CD4-positive, alpha-beta T cell (primary cell): Measurements from ENCODE around the gene SRD5A2. TPM values are rescaled to one million over a fixed set of nuclear protein-coding genes. Genes with fewer than 3 reads are reported as not detected.
"Not testable (repeated sequence)": the region's sequence is repeated elsewhere in the genome, so short reads cannot be mapped to it uniquely, and the experiment has no call there.

Experiments
- ATAC-seq: fragments of 200-7000 bp; cut with Tn5 transposase; one replicate; pipeline ENCODE4 v1.10.0; 2022; ENCODE audit warnings: mild to moderate bottlenecking; ENCODE audit not compliant: poor library complexity
- CTCF ChIA-PET: fragments of 350-600 bp; sonication (Branson Sonifier 250); formaldehyde crosslinking; loops from one replicate; lab custom pipeline; 2021; ENCODE audit warnings: antibody characterized with exemption, inconsistent platforms; lab: Charles Lee
- POLR2A ChIA-PET: fragments of 350-600 bp; sonication (Branson Sonifier 250); formaldehyde crosslinking; loops from one replicate; lab custom pipeline; 2021; ENCODE audit warnings: antibody characterized with exemption, inconsistent platforms; lab: Charles Lee
- DNase-seq, 14 experiments: peaks; one replicate each; pipeline ENCODE4 v3.0.0-alpha.2; 2013 to 2020; ENCODE audit warnings: mixed read lengths in 2 of 14
- H3K27ac ChIP-seq, 2 donors: one replicate each; pipeline versions ENCODE4 v1.5.1 to v1.7.0; 2013; ENCODE audit warnings: low read length in 2 of 2, low read depth in 1 of 2, mild to moderate bottlenecking in 1 of 2
- H3K27me3 ChIP-seq, 2 experiments: 1 replicate in 1 of 2; 2 replicates in 1 of 2; pipeline versions ENCODE4 v1.6.1 to v1.7.0; 2013; ENCODE audit warnings: low read length in 2 of 2, control low read depth in 1 of 2, mild to moderate bottlenecking in 1 of 2, moderate library complexity in 1 of 2; ENCODE audit not compliant: insufficient read depth in 2 of 2, control insufficient read depth in 1 of 2
- H3K36me3 ChIP-seq: one replicate; pipeline ENCODE4 v1.6.1; 2013; ENCODE audit warnings: low read length, control low read depth; ENCODE audit not compliant: insufficient read depth
- H3K4me1 ChIP-seq: one replicate; pipeline ENCODE4 v1.6.1; 2013; ENCODE audit warnings: low read length, control low read depth; ENCODE audit not compliant: insufficient read depth
- H3K4me3 ChIP-seq: one replicate; pipeline ENCODE4 v1.5.1; 2013; ENCODE audit warnings: mild to moderate bottlenecking, low read length, moderate library complexity
- H3K9me3 ChIP-seq, 2 experiments: 1 replicate in 1 of 2; 2 replicates in 1 of 2; pipeline versions ENCODE4 v1.6.1 to v1.7.0; 2013; ENCODE audit warnings: low read length in 2 of 2, mild to moderate bottlenecking in 2 of 2, control low read depth in 1 of 2, moderate library complexity in 1 of 2; ENCODE audit not compliant: control insufficient read depth in 1 of 2, insufficient read depth in 1 of 2
- H3K27ac Mint-ChIP-seq: one replicate; pipeline ENCODE4 v1.8.0; 2020; ENCODE audit warnings: mixed read lengths
- H3K27me3 Mint-ChIP-seq: one replicate; pipeline ENCODE4 v1.8.0; 2021; ENCODE audit warnings: mixed read lengths
- H3K36me3 Mint-ChIP-seq: one replicate; pipeline ENCODE4 v1.8.0; 2021; ENCODE audit warnings: low read depth, mixed read lengths
- H3K4me1 Mint-ChIP-seq: one replicate; pipeline ENCODE4 v1.8.0; 2021; ENCODE audit warnings: low read depth, mixed read lengths
- H3K4me3 Mint-ChIP-seq: one replicate; pipeline ENCODE4 v1.8.0; 2020; ENCODE audit warnings: mild to moderate bottlenecking, mixed read lengths
- H3K9me3 Mint-ChIP-seq: one replicate; pipeline ENCODE4 v1.8.0; 2020; ENCODE audit warnings: mixed read lengths
- CTCF ChIP-seq: fragments of 200-600 bp; IDR thresholded peaks from one replicate; pipeline ENCODE4 v1.8.0; 2022; ENCODE audit warnings: antibody characterized with exemption, mild to moderate bottlenecking
- intact Hi-C, 2 experiments: fragments of 100-400 bp; cut with DNase I in 1 of 2; cut with micrococcal nuclease in 1 of 2; formaldehyde crosslinking; loops; one replicate each; pipeline versions ENCODE4 v1.15.1 to v1.9.0; 2023 to 2025; cut with DNase I, micrococcal nuclease
- total RNA-seq, 174 experiments: library from RNA in 2 of 174; stranded (reverse) in 2 of 174; gene quantifications; one replicate each; pipeline ENCODE4 v1.2.3 and lab custom pipeline; 2021 to 2026

SRD5A2 gene
- total RNA-seq, 2 experiments from 2014 or later = not detected

GRCh38 chr2:31511376-31511775 is 69.4 kb downstream of the SRD5A2 start:
- no peaks in the 10 kb centered on the region for H3K36me3 Mint-ChIP-seq
- ChIA-PET CTCF (no interaction called here), POLR2A (no interaction called here)
- Histone ChIP-seq H3K27ac (no peak overlapping the region), H3K4me1 (no peaks in the 10 kb centered on the region), H3K27me3 (no peaks in the 10 kb centered on the region), H3K4me3 (no peak overlapping the region), H3K9me3 (no peaks in the 10 kb centered on the region), H3K36me3 (no peaks in the 10 kb centered on the region)
- H3K27me3 Mint-ChIP-seq = peaks cover 7% of the 10 kb centered on the region
- H3K4me3 Mint-ChIP-seq = no peak overlapping the region
- intact Hi-C loops = no loop called here
- H3K27ac Mint-ChIP-seq = no peak overlapping the region
- H3K9me3 Mint-ChIP-seq = no peaks in the 10 kb centered on the region
- no peak for DNase-seq
- ATAC-seq = no peak
- no peak for TF ChIP-seq CTCF
- no peaks in the 10 kb centered on the region for H3K4me1 Mint-ChIP-seq

- H3K36me3 ChIP-seq = no peaks in the 10 kb centered on the region
- H3K4me1 ChIP-seq = no peaks in the 10 kb centered on the region
- no peaks in the 10 kb centered on the region for H3K27me3 ChIP-seq
- H3K4me3 ChIP-seq = no peak overlapping the region
- no peaks in the 10 kb centered on the region for H3K9me3 ChIP-seq
- intact Hi-C loops = no loop called here
- H3K27ac ChIP-seq = no peak overlapping the region
- CTCF ChIA-PET = no interaction called here
- no peak for DNase-seq
- peaks cover 11% of the 10 kb centered on the region for H3K27me3 Mint-ChIP-seq
- ATAC-seq = no peak
- no peaks in the 10 kb centered on the region for H3K9me3 Mint-ChIP-seq
- H3K4me1 Mint-ChIP-seq = no peaks in the 10 kb centered on the region
- no peak overlapping the region for H3K27ac Mint-ChIP-seq
- no peaks in the 10 kb centered on the region for H3K36me3 Mint-ChIP-seq
- no peak overlapping the region for H3K4me3 Mint-ChIP-seq
- POLR2A ChIA-PET = interaction anchor here (0.8 kb wide), 1 partner anchor 26 kb away, joined by 3 read pairs; no protein-coding TSS in a partner anchor
- no peak for TF ChIP-seq CTCF
Measured at GRCh38 chr2:31505111-31505510, 75.6 kb downstream of the SRD5A2 start.

- Mint-ChIP-seq H3K9me3 (no peaks in the 10 kb centered on the region), H3K27me3 (peaks cover 10% of the 10 kb centered on the region), H3K36me3 (no peaks in the 10 kb centered on the region), H3K4me3 (no peak overlapping the region), H3K27ac (no peak overlapping the region), H3K4me1 (no peaks in the 10 kb centered on the region)
- no peaks in the 10 kb centered on the region for H3K27me3 ChIP-seq
- H3K4me1 ChIP-seq = no peaks in the 10 kb centered on the region
- CTCF ChIA-PET = no interaction called here
- DNase-seq (no peak), ATAC-seq (no peak)
- no peak overlapping the region for H3K27ac ChIP-seq
- H3K36me3 ChIP-seq = no peaks in the 10 kb centered on the region
- TF ChIP-seq CTCF = no peak
- POLR2A ChIA-PET = no interaction called here
- H3K4me3 ChIP-seq = no peak overlapping the region
- H3K9me3 ChIP-seq = no peaks in the 10 kb centered on the region
- intact Hi-C loops = no loop called here
Measured at GRCh38 chr2:31504311-31504710, 76.4 kb downstream of the SRD5A2 start.

GRCh38 chr2:31496451-31496874 is 84.3 kb downstream of the SRD5A2 start:
- H3K9me3 ChIP-seq, DNase-seq, H3K9me3 Mint-ChIP-seq, H3K4me1 ChIP-seq, intact Hi-C loops, H3K27ac Mint-ChIP-seq, POLR2A ChIA-PET, H3K36me3 ChIP-seq, H3K27ac ChIP-seq, H3K4me3 ChIP-seq, H3K4me1 Mint-ChIP-seq, H3K36me3 Mint-ChIP-seq, H3K27me3 ChIP-seq, ATAC-seq, CTCF ChIA-PET: not testable (repeated sequence)
- peaks cover 26% of the 10 kb centered on the region for H3K27me3 Mint-ChIP-seq
- H3K4me3 Mint-ChIP-seq = peak overlapping the region; percentile 39

GRCh38 chr2:31489339-31489738 is 91.4 kb downstream of the SRD5A2 start:
- peaks cover 0 to 15% of the 10 kb centered on the region in 2 experiments for H3K27me3 ChIP-seq
- H3K9me3 Mint-ChIP-seq, intact Hi-C loops, POLR2A ChIA-PET, H3K9me3 ChIP-seq, H3K27ac ChIP-seq, H3K4me1 ChIP-seq, H3K27ac Mint-ChIP-seq, H3K36me3 ChIP-seq, H3K36me3 Mint-ChIP-seq, ATAC-seq, H3K4me3 ChIP-seq, H3K4me1 Mint-ChIP-seq, CTCF ChIA-PET, DNase-seq, H3K4me3 Mint-ChIP-seq: not testable (repeated sequence)
- H3K27me3 Mint-ChIP-seq = peaks cover 55% of the 10 kb centered on the region
